ENCODE measurements around the gene MYMK. TPM values are rescaled to one million over a fixed set of nuclear protein-coding genes. Genes with fewer than 3 reads are reported as not detected.

MYMK gene
- total and polyA plus RNA-seq, 2 of the 13 experiments (the other 11 are each of a cell fraction or from before 2014, with no cell fraction given): not detected

- 0 out of 2 replicates have a peak, but pooled peaks have one; percentile 32 for TF ChIP-seq THAP9 (CRISPR knock-in tag; IDR thresholded peaks at IDR 0.05; ENCODE audit: borderline replicate concordance)
- TF ChIP-seq IRX3 (CRISPR knock-in tag; IDR thresholded peaks at IDR 0.05; ENCODE audit: borderline replicate concordance, low read depth): no peak
- no peak for TF ChIP-seq ATF1 (CRISPR knock-in tag; IDR thresholded peaks at IDR 0.05)
- peak; percentile 31; the same call in 1 of the 2 replicates for TF ChIP-seq FOSL2 (CRISPR knock-in tag; IDR thresholded peaks at IDR 0.05)
- no peak for TF ChIP-seq FOXM1 (CRISPR knock-in tag; IDR thresholded peaks at IDR 0.05)
- TF ChIP-seq SKIL (CRISPR knock-in tag; IDR thresholded peaks at IDR 0.05; ENCODE audit: borderline replicate concordance): 0 out of 2 replicates have a peak, but pooled peaks have one; percentile 13
- 0 out of 2 replicates have a peak, but pooled peaks have one; percentile 34 for TF ChIP-seq MXD1 (CRISPR knock-in tag; IDR thresholded peaks at IDR 0.05)
- TF ChIP-seq ZNF574 (CRISPR knock-in tag; IDR thresholded peaks at IDR 0.05): 0 out of 2 replicates have a peak, but pooled peaks have one; percentile 22
- TF ChIP-seq EP300 (IDR thresholded peaks at IDR 0.05; ENCODE audit: low read depth in 2 of 2, low read length in 2 of 2): no peak
- TF ChIP-seq EP300 (CRISPR knock-in tag; IDR thresholded peaks at IDR 0.05; ENCODE audit: borderline replicate concordance): no peak
- no peak for TF ChIP-seq ELF3 (CRISPR knock-in tag; IDR thresholded peaks at IDR 0.05)
- TF ChIP-seq SALL1 (CRISPR knock-in tag; IDR thresholded peaks at IDR 0.05): peak; percentile 59
- peak; percentile 83 for TF ChIP-seq STAG1 (CRISPR knock-in tag; IDR thresholded peaks at IDR 0.05)
- TF ChIP-seq ZFX (CRISPR knock-in tag; IDR thresholded peaks at IDR 0.05; ENCODE audit: low read depth): peak; percentile 69
- TF ChIP-seq ZNF660 (CRISPR knock-in tag; IDR thresholded peaks at IDR 0.05; ENCODE audit: borderline replicate concordance, low read depth): no peak
- no peak for TF ChIP-seq EEA1 (CRISPR knock-in tag; IDR thresholded peaks at IDR 0.05; ENCODE audit: borderline replicate concordance)
- peak; percentile 69 for TF ChIP-seq YY1 (IDR thresholded peaks at IDR 0.05; ENCODE audit: insufficient read depth, insufficient replicate concordance, low read depth, low read length)
- 0 out of 2 replicates have a peak, but pooled peaks have one; percentile 27 for TF ChIP-seq IRF9 (CRISPR knock-in tag; IDR thresholded peaks at IDR 0.05; ENCODE audit: borderline replicate concordance)
- no peak for TF ChIP-seq ADNP (CRISPR knock-in tag; IDR thresholded peaks at IDR 0.05)
Observed at GRCh38 chr9:133532937-133533668, 8.3 kb upstream of the MYMK start (continued).
